KG1 (cell line): Measurements from ENCODE around the gene EIF1AD.
"Not testable (repeated sequence)": the region's sequence is repeated elsewhere in the genome, so short reads cannot be mapped to it uniquely, and the experiment has no call there.

Experiments
- DNase-seq: peaks from one replicate; lab custom pipeline; 2025; lab: John Stamatoyannopoulos, UW

The EIF1AD gene

DNA sequence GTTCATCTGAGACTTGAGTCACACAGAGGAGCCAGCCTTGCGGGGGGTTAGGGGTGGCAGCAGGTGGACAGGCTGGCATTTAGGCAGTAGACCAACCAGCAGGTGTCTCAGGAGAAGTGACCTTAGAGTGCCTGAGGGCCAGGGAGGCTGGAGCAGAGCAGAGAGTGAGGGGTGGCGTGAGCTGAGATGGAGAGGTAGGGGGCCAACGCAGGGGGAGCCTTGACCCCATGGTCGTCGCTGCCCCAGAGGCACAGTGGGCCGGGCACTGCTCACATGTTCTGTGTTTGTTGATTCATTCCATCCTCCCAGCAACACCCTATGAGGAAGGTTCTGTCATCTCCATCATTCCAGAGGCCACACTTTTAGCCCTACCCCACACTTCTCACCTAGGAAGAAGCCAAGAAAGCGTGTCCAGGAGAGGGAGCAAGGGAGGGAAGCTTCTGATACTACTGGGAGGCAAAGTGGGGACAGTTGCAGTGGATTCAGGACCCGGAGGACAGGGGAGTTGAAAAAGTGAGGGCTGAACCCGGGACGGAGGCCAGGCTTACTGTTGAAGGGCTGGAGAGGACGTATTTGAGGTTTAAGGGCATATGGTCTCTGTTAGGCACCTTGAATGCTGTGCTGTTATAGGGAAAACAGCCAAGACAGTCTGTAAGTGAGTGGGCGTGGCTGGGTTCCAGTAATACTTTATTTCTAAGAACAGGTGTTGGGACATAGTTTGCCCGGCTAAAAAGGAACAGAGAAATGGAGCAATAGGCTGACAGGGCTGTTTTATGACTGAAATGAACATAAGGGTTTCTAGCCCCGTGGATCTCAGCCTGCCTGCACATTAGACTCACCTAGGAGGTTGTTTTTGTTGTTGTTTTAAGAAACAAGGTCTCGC, 33.1 kb downstream of the EIF1AD start:
- no peak for DNase-seq

DNA sequence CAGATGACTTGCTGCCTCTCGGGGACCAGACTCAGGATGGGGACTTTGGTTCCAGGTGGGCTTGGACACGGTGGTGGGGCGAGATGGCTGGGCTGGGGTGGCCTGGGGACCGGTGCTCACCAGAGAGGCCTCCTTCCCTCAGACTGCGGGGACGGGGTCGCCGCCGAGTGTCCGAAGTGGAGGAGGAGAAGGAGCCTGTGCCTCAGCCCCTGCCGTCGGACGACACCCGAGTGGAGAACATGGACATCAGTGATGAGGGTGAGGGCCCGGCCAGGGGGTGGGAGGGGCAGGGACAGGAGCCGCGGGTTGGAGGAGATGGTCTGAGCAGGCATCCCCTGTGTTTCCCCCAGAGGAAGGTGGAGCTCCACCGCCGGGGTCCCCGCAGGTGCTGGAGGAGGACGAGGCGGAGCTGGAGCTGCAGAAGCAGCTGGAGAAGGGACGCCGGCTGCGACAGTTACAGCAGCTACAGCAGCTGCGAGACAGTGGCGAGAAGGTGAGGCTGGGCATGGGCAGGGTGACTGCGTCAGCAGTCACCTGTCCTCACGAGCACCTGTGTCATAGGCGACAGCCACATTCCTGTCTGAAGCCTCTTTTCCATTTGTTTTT, 34.5 kb downstream of the EIF1AD start:
- DNase-seq: no peak

DNA sequence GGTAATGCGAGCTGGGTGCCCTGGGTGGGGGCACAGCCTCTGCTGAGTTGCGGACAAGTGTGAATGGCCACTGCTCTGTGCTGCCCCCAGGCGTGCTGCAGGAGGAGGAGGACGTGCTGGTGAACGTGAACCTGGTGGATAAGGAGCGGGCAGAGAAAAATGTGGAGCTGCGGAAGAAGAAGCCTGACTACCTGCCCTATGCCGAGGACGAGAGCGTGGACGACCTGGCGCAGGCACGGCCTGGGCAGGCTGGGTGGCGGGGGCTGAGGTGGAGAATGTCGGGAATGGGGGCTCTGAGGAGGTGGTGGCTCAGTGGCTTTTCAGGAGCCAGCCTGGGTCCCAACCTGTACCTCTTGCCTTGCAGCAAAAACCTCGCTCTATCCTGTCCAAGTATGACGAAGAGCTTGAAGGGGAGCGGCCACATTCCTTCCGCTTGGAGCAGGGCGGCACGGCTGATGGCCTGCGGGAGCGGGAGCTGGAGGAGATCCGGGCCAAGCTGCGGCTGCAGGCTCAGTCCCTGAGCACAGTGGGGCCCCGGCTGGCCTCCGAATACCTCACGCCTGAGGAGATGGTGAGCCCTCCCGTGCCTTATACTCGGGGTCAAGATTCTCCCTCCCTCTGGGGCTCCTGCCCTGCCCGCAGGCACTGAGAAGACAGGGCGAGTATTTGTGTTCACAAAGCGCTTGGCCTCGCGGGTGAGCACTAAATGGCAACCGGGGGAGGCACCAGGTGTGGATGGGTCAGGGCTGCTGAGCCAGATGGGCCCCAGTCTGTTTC, 35.8 kb downstream of the EIF1AD start:
- no peak for DNase-seq

DNA sequence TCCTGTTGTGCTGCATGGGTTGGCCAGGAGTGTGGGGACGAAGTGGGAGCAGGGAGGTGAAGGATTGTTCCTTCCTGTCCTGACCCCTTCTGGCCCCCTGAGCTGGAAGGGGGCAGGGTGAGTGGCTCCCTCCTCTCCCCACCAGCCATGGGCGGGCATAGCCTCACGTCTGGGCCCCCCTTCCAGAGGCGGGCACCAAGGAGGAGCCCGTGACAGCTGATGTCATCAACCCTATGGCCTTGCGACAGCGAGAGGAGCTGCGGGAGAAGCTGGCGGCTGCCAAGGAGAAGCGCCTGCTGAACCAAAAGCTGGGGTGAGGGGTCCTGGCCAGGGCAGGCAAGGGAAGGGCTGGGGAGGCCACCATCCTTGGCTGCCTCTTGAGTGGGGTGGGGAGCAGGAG, 37.1 kb downstream of the EIF1AD start:
- no peak for DNase-seq

DNA sequence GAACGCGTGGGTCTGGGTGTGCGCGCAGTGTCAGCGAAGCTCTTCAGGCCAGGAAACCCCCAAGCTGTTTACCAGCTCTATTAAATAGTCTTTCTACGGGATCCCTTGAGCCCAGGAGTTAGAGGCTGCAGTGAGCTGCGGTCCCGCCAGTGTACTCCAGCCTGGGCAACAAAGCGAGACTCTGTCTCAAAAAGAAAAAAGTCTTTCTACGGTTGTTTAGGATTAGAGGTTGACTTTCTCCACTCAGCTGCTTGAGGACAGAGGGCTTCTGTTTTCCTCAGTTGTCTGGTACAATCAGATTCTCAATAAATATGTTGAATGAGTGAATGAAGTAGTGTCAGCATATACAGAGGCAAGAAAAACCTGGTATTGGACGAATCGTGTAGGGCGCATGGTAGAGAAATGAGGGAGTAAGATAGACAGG, 39.8 kb downstream of the EIF1AD start:
- DNase-seq: no peak

DNA sequence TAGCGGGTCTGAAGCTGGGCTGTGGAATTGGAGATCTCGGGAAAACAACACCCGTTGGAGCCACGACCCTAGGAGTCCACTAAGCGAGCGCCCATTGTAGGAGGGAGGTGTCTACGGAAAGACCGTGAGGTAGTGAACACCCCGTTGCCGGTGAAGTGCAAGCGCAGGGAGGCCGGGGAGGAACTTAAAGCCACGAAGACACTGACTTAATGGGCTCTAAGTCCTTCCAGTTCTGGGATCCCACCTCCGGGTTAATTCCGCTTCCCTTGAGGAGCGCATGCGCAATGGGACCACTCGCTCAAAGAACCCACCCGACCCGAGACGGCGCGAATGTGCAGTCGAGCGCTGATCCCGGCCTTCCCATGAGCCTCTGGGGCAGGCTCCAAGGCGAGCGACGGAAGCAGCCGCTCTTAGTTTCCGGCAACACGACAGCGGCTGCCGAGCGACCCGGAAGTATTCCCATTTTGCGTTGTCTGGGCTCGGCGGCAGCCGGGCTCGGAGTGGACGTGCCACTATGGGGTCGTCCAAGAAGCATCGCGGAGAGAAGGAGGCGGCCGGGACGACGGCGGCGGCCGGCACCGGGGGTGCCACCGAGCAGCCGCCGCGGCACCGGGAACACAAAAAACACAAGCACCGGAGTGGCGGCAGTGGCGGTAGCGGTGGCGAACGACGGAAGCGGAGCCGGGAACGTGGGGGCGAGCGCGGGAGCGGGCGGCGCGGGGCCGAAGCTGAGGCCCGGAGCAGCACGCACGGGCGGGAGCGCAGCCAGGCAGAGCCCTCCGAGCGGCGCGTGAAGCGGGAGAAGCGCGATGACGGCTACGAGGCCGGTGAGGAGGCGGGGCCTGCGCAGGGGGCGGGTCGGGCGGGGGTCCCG, 40.5 kb downstream of the EIF1AD start, which contains the start of gene SART1:
Gene SART1, plus strand, starts transcription at position 468 of the 874 bp plus-strand sequence. Its CDS starts 47 bp downstream, at position 515.
- DNase-seq: peak; percentile 99

DNA sequence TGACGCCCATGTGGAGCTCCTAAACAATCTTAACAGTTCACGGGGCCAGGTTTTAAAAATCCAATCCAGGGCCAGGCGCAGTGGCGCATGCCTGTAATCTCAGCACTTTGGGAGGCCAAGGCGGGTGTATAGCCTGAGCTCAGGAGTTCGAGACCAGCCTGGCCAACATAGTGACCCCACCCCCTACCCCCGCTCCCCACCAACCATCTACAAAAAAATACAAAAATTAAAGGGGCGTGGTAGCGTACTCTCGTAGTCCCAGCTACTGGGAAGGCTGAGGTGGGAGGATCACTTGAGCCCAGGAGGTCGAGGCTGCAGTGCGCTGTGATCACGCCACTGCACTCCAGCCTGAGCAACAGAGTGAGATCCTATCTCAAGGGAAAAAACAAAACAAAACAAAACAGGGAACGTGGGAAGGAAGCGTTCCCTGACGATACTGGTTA, 41.1 kb downstream of the EIF1AD start:
- DNase-seq: no peak

DNA sequence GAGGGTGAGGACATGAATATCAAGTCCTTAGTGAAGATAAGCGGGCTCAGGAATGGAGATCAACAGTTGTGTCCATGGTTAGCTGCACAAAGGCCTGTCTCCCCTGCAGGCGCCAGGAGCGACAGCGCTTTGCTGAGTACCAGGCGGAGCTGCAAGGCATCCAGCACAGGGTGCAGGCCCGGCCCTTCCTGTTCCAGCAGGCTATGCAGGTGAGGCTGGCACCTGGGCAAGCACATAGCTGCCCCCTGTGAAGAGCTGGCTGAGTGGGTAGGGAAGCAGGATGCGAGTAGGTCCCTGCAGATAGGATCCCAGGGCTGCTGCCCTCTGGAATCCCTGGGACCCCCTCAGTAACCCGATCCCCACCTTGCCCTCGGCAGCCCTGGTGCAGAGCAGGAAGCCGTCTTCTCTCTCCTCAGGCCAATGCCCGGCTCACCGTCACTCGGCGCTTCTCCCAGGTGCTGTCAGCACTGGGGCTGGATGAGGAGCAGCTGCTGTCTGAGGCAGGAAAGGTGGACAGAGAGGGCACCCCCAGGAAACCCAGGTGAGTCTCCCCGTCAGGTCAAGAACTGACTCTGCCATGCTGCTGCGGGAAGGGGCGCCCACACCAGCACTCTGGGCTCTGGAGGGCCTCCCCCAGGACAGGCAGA, 43.1 kb downstream of the EIF1AD start:
- no peak for DNase-seq

DNA sequence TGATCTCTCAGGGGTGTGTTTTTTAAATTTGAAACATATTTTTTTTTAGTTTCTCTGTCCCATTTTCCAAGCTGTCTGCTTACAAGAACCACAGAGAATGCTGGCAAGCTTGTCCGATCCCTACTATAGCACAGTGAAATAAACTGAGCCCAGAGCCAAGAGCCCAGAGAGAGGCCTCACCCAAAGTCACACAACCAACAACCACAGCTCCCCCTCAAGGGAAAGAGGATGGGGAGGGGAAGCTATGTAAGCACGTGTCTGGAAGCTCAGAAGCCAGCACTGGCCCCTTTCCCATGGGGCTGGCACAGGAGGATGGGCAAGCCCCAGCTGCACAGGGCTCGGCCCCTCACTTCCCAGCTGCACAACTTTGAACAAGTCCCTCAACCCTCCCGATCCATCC, 43.7 kb downstream of the EIF1AD start:
- no peak for DNase-seq

DNA sequence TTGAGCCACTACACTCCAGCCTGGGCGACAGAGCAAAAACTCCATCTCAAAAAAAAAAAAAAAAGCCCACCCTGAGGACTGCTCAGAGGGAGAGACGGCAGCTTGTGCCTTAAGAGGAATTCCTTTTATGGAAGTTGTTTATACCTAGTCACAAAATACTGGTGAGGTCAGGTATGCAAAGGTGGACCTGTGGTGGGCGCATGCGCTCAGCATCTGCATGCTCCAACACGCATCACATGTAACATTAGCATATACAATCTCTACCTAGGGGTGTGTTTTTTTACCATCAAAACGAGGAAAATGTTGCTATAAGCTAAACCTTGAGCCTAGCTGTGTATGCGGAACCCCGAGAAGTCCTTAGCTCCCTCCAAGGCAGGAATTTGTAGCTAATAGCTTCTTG, 47.2 kb downstream of the EIF1AD start:
- DNase-seq: no peak

DNA sequence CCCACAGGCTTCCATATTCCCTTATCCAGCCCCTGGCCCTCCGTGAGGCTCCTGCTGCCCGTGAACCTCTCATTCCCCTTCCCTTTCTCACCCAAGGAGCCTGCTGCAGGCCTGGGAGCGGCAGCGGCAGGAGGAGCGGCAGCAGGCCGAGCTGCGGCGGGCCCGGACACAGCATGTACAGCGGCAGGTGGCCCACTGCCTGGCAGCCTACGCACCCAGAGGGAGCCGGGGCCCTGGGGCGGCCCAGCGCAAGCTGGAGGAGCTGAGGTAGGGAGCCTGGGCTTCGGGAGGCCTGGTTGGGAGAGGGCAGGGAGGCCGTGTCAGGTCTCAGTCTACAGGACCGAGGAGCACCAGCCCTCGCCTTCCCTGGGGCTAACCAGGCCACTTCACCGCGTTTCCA, 48.5 kb downstream of the EIF1AD start:
- DNase-seq: no peak

DNA sequence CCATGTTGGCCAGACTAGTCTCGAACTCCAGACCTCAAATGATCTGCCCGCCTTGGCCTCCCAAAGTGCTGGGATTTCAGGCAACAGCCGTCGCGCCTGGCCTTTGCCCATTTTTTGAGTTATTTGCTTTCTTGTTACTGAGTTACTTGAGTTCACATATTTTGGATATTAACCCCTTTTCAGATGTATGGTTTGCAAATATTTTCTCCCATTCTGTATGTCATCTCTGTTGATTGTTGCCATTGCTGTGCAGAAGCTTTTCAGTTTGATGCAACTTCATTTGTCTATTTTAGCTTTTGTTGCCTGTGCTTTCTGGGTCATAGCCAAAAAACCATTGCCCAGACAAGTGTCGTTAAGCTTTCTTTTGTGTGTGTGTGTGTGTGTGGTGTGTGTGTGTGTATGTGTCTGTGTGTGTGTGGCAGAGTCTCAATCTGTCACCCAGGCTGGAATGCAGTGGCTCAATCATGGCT, 49.9 kb downstream of the EIF1AD start:
- DNase-seq: no peak

DNA sequence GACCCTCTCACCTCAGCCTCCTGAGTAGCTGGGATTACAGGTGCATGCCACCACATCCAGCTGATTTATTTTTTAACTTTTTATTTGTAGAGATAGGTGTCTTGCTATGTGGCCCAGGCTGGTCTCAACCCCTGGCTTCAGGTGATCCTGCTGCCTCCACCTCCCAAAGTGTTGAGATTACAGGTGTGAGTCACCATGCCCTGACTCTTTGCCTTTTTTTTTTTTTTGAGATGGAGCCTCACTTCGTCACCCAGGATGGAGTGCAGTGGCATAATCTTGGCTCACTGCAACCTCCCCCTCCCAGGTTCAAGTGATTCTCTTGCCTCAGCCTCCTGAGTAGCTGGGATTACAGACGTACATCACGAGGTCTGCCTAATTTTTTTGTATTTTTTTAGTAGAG, 50.3 kb downstream of the EIF1AD start:
- DNase-seq: not testable (repeated sequence)

DNA sequence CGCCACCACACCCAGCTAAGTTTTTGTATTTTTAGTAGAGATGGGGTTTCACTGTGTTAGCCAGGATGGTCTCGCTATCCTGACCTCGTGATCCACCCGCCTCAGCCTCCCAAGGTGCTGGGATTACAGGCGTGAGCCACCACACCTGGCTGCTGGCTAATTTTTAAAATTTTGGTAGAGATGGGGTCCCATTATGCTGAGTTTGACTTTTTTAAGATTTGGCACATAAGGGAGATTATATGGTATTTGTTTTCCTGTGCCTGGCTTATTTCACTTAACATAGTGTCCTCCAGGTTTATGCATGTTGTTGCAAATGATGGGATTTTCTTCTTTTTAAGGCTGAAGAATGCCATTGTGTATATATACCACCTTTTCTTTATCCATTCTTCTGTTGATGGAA, 51.2 kb downstream of the EIF1AD start:
- DNase-seq: not testable (repeated sequence)

DNA sequence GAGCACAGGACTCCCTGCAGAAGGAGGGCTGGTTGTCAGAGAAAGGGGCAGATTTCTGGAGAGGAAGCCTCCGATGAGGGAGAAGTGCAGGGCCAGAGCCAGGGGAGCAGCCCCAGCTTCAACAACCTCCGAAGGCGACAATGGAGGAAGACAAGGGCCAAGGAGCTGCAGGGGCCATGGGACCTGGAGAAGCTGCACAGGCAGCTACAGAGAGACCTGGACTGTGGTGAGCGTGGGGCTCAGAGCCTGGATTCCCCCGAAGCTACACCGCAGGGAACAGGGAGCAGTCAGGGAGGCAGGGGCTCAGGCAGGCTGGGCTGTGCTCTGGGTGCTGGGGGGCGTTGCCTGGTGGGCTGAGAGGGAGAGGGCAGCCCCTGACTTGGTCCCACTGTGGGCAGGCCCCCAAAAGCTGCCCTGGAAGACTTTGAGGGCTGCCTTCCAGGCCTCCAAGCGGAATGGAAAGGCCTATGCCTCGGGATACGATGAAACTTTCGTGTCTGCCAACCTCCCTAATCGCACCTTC, 54.3 kb downstream of the EIF1AD start:
- no peak for DNase-seq

DNA sequence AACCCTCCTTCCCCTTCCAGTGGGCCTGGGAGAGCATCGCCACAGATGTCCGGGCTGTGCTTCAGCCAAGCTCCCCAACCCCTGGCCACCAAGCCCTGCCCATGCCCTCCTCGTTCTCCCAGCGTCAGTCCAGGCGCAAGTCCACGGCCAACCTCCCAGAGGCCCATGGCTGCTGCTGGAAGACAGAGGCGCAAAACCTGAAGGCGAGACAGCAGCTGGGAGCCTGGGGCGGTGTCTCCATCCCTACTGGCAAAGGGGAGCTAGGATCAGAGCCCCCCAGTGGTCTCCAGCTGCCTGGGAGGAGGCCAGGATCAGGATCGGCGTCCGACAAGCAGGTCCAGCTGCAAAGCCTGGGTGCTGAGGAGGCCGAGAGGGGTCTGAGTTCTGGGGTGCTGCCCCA, 54.8 kb downstream of the EIF1AD start:
- DNase-seq: no peak

DNA sequence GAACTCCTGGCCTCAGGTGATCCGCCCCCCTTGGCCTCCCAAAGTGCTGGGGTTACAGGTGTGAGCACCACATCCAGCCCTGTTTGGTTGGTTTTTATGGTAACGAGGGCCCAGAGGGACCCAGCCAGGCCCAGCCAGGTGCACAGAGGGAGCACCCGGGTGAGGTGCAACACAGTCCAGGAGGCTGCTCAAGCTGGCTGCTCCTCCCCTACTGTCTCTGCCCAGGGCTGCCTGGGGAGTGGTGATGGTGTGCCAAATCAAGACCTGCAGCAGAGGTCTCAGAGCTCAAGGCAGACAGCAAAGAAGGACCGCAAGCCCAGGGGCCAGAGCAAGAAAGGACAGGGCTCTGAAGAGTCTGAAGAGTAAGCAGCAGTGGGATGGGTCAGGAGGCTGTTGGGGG, 55.3 kb downstream of the EIF1AD start:
- DNase-seq: no peak
